ENCODE data around the gene SMAD3.

- TF ChIP-seq POLR2AphosphoS5 (IDR thresholded peaks at IDR 0.05; ENCODE audit: low read depth, low read length), result no peak
- TF ChIP-seq POLR2A (IDR thresholded peaks at IDR 0.05; ENCODE audit: low read depth, low read length), result no peak
- no peak for TF ChIP-seq TAF1 (IDR thresholded peaks at IDR 0.05; ENCODE audit: borderline replicate concordance, low read depth, low read length)
Measured at GRCh38 chr15:67130673-67131601, 65.5 kb downstream of the SMAD3 start.

All from GM12892 (cell line).